ENCODE data around the gene PDE6G.

The PDE6G gene

GRCh38 chr17:81647640-81648012, 8.7 kb downstream of the PDE6G start:
- H3K36me3 ChIP-seq (replicated peaks; ENCODE audit: low read depth, low read length), result no peaks in the 10 kb centered on the region
- H3K4me2 ChIP-seq (ENCODE audit: low read length), result no peak overlapping the region
- H4K20me1 ChIP-seq (ENCODE audit: insufficient read depth, low read length), result no peaks in the 10 kb centered on the region
- no peaks in the 10 kb centered on the region for H3K79me2 ChIP-seq (ENCODE audit: low read length)
- no peaks in the 10 kb centered on the region for H3K9me3 ChIP-seq (ENCODE audit: insufficient read depth, low read length)
- no peak overlapping the region for H3K9ac ChIP-seq (ENCODE audit: low read length)
- H3K4me3 ChIP-seq (ENCODE audit: low read length), result no peak overlapping the region
- H3K4me1 ChIP-seq (ENCODE audit: low read length), result no peaks in the 10 kb centered on the region
- no peak overlapping the region for H3K27ac ChIP-seq (ENCODE audit: low read length)
- H2AFZ ChIP-seq (ENCODE audit: low read depth, low read length), result no peak overlapping the region
- TF ChIP-seq EZH2phosphoT487 (IDR thresholded peaks at IDR 0.05; ENCODE audit: low read depth) (no peak), CTCF (IDR thresholded peaks at IDR 0.05; ENCODE audit: low read depth, low read length) (no peak)
- no peaks in the 10 kb centered on the region for H3K27me3 ChIP-seq (ENCODE audit: low read depth, low read length)

GRCh38 chr17:81646869-81647600, 9.3 kb downstream of the PDE6G start:
- no peak for TF ChIP-seq EZH2phosphoT487 (IDR thresholded peaks at IDR 0.05; ENCODE audit: low read depth)
- TF ChIP-seq CTCF (IDR thresholded peaks at IDR 0.05; ENCODE audit: low read depth, low read length), result no peak
- H3K4me3 ChIP-seq (ENCODE audit: low read length), result no peak overlapping the region
- no peaks in the 10 kb centered on the region for H3K4me1 ChIP-seq (ENCODE audit: low read length)
- no peaks in the 10 kb centered on the region for H3K27me3 ChIP-seq (ENCODE audit: low read depth, low read length)
- no peak overlapping the region for H2AFZ ChIP-seq (ENCODE audit: low read depth, low read length)
- no peaks in the 10 kb centered on the region for H3K36me3 ChIP-seq (replicated peaks; ENCODE audit: low read depth, low read length)
- H3K4me2 ChIP-seq (ENCODE audit: low read length), result no peak overlapping the region
- H3K27ac ChIP-seq (ENCODE audit: low read length), result no peak overlapping the region
- no peaks in the 10 kb centered on the region for H3K79me2 ChIP-seq (ENCODE audit: low read length)
- H3K9me3 ChIP-seq (ENCODE audit: insufficient read depth, low read length), result no peaks in the 10 kb centered on the region
- no peak overlapping the region for H3K9ac ChIP-seq (ENCODE audit: low read length)
- no peaks in the 10 kb centered on the region for H4K20me1 ChIP-seq (ENCODE audit: insufficient read depth, low read length)

- Histone ChIP-seq H3K4me3 (ENCODE audit: low read length) (no peak overlapping the region), H3K4me1 (ENCODE audit: low read length) (no peaks in the 10 kb centered on the region), H3K27me3 (ENCODE audit: low read depth, low read length) (no peaks in the 10 kb centered on the region), H3K9ac (ENCODE audit: low read length) (no peak overlapping the region), H3K4me2 (ENCODE audit: low read length) (no peak overlapping the region), H2AFZ (ENCODE audit: low read depth, low read length) (no peak overlapping the region), H3K27ac (ENCODE audit: low read length) (no peak overlapping the region), H4K20me1 (ENCODE audit: insufficient read depth, low read length) (no peaks in the 10 kb centered on the region), H3K36me3 (replicated peaks; ENCODE audit: low read depth, low read length) (no peaks in the 10 kb centered on the region), H3K9me3 (ENCODE audit: insufficient read depth, low read length) (no peaks in the 10 kb centered on the region), H3K79me2 (ENCODE audit: low read length) (no peaks in the 10 kb centered on the region)
- TF ChIP-seq CTCF (IDR thresholded peaks at IDR 0.05; ENCODE audit: low read depth, low read length) (no peak), EZH2phosphoT487 (IDR thresholded peaks at IDR 0.05; ENCODE audit: low read depth) (no peak)
Observed at GRCh38 chr17:81644976-81645952, 11.1 kb downstream of the PDE6G start.

GRCh38 chr17:81644496-81644895, 11.8 kb downstream of the PDE6G start:
- H2AFZ ChIP-seq (ENCODE audit: low read depth, low read length), result no peak overlapping the region
- no peaks in the 10 kb centered on the region for H4K20me1 ChIP-seq (ENCODE audit: insufficient read depth, low read length)
- H3K27ac ChIP-seq (ENCODE audit: low read length), result no peak overlapping the region
- no peak overlapping the region for H3K4me2 ChIP-seq (ENCODE audit: low read length)
- no peak overlapping the region for H3K9ac ChIP-seq (ENCODE audit: low read length)
- TF ChIP-seq CTCF (IDR thresholded peaks at IDR 0.05; ENCODE audit: low read depth, low read length), result no peak
- TF ChIP-seq EZH2phosphoT487 (IDR thresholded peaks at IDR 0.05; ENCODE audit: low read depth), result no peak
- H3K4me1 ChIP-seq (ENCODE audit: low read length), result no peaks in the 10 kb centered on the region
- H3K27me3 ChIP-seq (ENCODE audit: low read depth, low read length), result no peaks in the 10 kb centered on the region
- no peaks in the 10 kb centered on the region for H3K9me3 ChIP-seq (ENCODE audit: insufficient read depth, low read length)
- H3K79me2 ChIP-seq (ENCODE audit: low read length), result no peaks in the 10 kb centered on the region
- no peak overlapping the region for H3K4me3 ChIP-seq (ENCODE audit: low read length)
- no peaks in the 10 kb centered on the region for H3K36me3 ChIP-seq (replicated peaks; ENCODE audit: low read depth, low read length)

Data from OCI-LY3 (cell line).